Activated naive CD4-positive, alpha-beta T cell treated with anti-CD3 and anti-CD28 coated beads for 36 hours (primary cell): ENCODE data around the gene MPLKIP. TPM values are rescaled to one million over a fixed set of nuclear protein-coding genes. Genes with fewer than 3 reads are reported as not detected.
"Not testable (repeated sequence)": the region's sequence is repeated elsewhere in the genome, so short reads cannot be mapped to it uniquely, and the experiment has no call there.

ENCODE experiments used
- CTCF ChIA-PET: fragments of 350-600 bp; sonication (Branson Sonifier 250); formaldehyde crosslinking; loops from one replicate; lab custom pipeline; 2021; ENCODE audit warnings: antibody characterized with exemption; lab: Charles Lee
- DNase-seq: peaks from one replicate; pipeline ENCODE4 v3.0.0-alpha.2; 2020
- H3K27ac Mint-ChIP-seq: one replicate; pipeline ENCODE4 v1.8.0; 2021; ENCODE audit warnings: mild to moderate bottlenecking, mixed read lengths
- H3K27me3 Mint-ChIP-seq: one replicate; pipeline ENCODE4 v1.8.0; 2021; ENCODE audit warnings: low read depth, mixed read lengths
- H3K36me3 Mint-ChIP-seq: one replicate; pipeline ENCODE4 v1.8.0; 2021; ENCODE audit warnings: low read depth, mixed read lengths
- H3K4me1 Mint-ChIP-seq: one replicate; pipeline ENCODE4 v1.8.0; 2021; ENCODE audit warnings: low read depth, mixed read lengths
- H3K4me3 Mint-ChIP-seq: one replicate; pipeline ENCODE4 v1.8.0; 2021; ENCODE audit warnings: mild to moderate bottlenecking, moderate library complexity, mixed read lengths
- H3K9me3 Mint-ChIP-seq: one replicate; pipeline ENCODE4 v1.8.0; 2021; ENCODE audit warnings: mixed read lengths
- intact Hi-C: fragments of 100-400 bp; cut with micrococcal nuclease; formaldehyde crosslinking; loops from one replicate; pipeline ENCODE4 v1.15.1; 2023
- total RNA-seq, 2 experiments: library from RNA; stranded (reverse); gene quantifications; one replicate each; pipeline ENCODE4 v1.2.3, GENCODE V29; 2021

The MPLKIP gene
- total RNA-seq: 10 to 100 TPM; 38.1 to 38.8 TPM

- intact Hi-C loops: loop anchor here (1.0 to 10.0 kb wide), 9 partner anchors 82 to 1960 kb away; partner anchors contain the start of genes RALA, STARD3NL and YAE1
- Mint-ChIP-seq H3K36me3 (peaks cover 8% of the 10 kb centered on the region), H3K4me3 (peak within 1 kb of the TSS; percentile 93), H3K27ac (peak within 1 kb of the TSS; percentile 96), H3K4me1 (peaks cover 26% of the 10 kb centered on the region), H3K27me3 (no peaks in the 10 kb centered on the region), H3K9me3 (no peaks in the 10 kb centered on the region)
- peak; percentile 87 for DNase-seq
- CTCF ChIA-PET: interaction anchor here (0.5 to 1.8 kb wide), 8 partner anchors 9 to 302 kb away, joined by 3 to 5 read pairs (median 3); partner anchors contain the start of gene CDK13
These were observed at the start of gene MPLKIP, which contains the start of gene SUGCT for GRCh38 chr7:40134428-40135316. Gene MPLKIP (minus strand): TSS chr7:40134622. CDS start chr7:40134567, 55 bp downstream. Gene SUGCT (plus strand): TSS chr7:40135005.

GRCh38 chr7:40182452-40182851 is 48.0 kb upstream of the MPLKIP start:
- no peaks in the 10 kb centered on the region for H3K36me3 Mint-ChIP-seq
- intact Hi-C loops: no loop called here
- CTCF ChIA-PET: no interaction called here
- H3K9me3 Mint-ChIP-seq: no peaks in the 10 kb centered on the region
- no peaks in the 10 kb centered on the region for H3K27me3 Mint-ChIP-seq
- H3K4me3 Mint-ChIP-seq: no peak overlapping the region
- no peak for DNase-seq
- H3K27ac Mint-ChIP-seq: peak overlapping the region; percentile 70
- no peaks in the 10 kb centered on the region for H3K4me1 Mint-ChIP-seq

- intact Hi-C loops: no loop called here
- Mint-ChIP-seq H3K4me1 (no peaks in the 10 kb centered on the region), H3K9me3 (no peaks in the 10 kb centered on the region), H3K36me3 (no peaks in the 10 kb centered on the region), H3K4me3 (no peak overlapping the region), H3K27ac (no peak overlapping the region), H3K27me3 (no peaks in the 10 kb centered on the region)
- no peak for DNase-seq
- CTCF ChIA-PET: no interaction called here
These were observed 42.6 kb upstream of the MPLKIP start for GRCh38 chr7:40177071-40177470.

- DNase-seq: no peak
- H3K27me3 Mint-ChIP-seq: no peaks in the 10 kb centered on the region
- H3K4me3 Mint-ChIP-seq: no peak overlapping the region
- CTCF ChIA-PET: interaction anchor here (0.7 kb wide), 1 partner anchor 65 kb away, joined by 6 read pairs; no protein-coding TSS in a partner anchor
- no peak overlapping the region for H3K27ac Mint-ChIP-seq
- H3K4me1 Mint-ChIP-seq: no peaks in the 10 kb centered on the region
- H3K9me3 Mint-ChIP-seq: no peaks in the 10 kb centered on the region
- intact Hi-C loops: no loop called here
- no peaks in the 10 kb centered on the region for H3K36me3 Mint-ChIP-seq
These were observed 41.5 kb upstream of the MPLKIP start for GRCh38 chr7:40175725-40176510.

- H3K9me3 Mint-ChIP-seq, DNase-seq, H3K4me1 Mint-ChIP-seq, H3K4me3 Mint-ChIP-seq, H3K27me3 Mint-ChIP-seq, intact Hi-C loops, CTCF ChIA-PET, H3K36me3 Mint-ChIP-seq, H3K27ac Mint-ChIP-seq: not testable (repeated sequence)
These were observed 40.8 kb upstream of the MPLKIP start for GRCh38 chr7:40175256-40175655.

GRCh38 chr7:40173121-40173520 is 38.7 kb upstream of the MPLKIP start:
- H3K4me1 Mint-ChIP-seq, DNase-seq, intact Hi-C loops, CTCF ChIA-PET, H3K27ac Mint-ChIP-seq, H3K27me3 Mint-ChIP-seq, H3K36me3 Mint-ChIP-seq, H3K4me3 Mint-ChIP-seq, H3K9me3 Mint-ChIP-seq: not testable (repeated sequence)

GRCh38 chr7:40168266-40168665 is 33.8 kb upstream of the MPLKIP start:
- H3K36me3 Mint-ChIP-seq, H3K27ac Mint-ChIP-seq, H3K4me1 Mint-ChIP-seq, H3K27me3 Mint-ChIP-seq, CTCF ChIA-PET, DNase-seq, H3K4me3 Mint-ChIP-seq, H3K9me3 Mint-ChIP-seq, intact Hi-C loops: not testable (repeated sequence)

GRCh38 chr7:40167291-40167690 is 32.9 kb upstream of the MPLKIP start:
- no peak overlapping the region for H3K27ac Mint-ChIP-seq
- CTCF ChIA-PET: no interaction called here
- no peaks in the 10 kb centered on the region for H3K36me3 Mint-ChIP-seq
- no peak overlapping the region for H3K4me3 Mint-ChIP-seq
- H3K27me3 Mint-ChIP-seq: no peaks in the 10 kb centered on the region
- H3K4me1 Mint-ChIP-seq: no peaks in the 10 kb centered on the region
- intact Hi-C loops: no loop called here
- DNase-seq: no peak
- H3K9me3 Mint-ChIP-seq: no peaks in the 10 kb centered on the region

GRCh38 chr7:40165216-40165615 is 30.8 kb upstream of the MPLKIP start:
- CTCF ChIA-PET: no interaction called here
- intact Hi-C loops: no loop called here
- Mint-ChIP-seq H3K27ac (no peak overlapping the region), H3K9me3 (no peaks in the 10 kb centered on the region), H3K4me3 (no peak overlapping the region), H3K4me1 (no peaks in the 10 kb centered on the region), H3K27me3 (no peaks in the 10 kb centered on the region), H3K36me3 (no peaks in the 10 kb centered on the region)
- DNase-seq: no peak

GRCh38 chr7:40162516-40162915 is 28.1 kb upstream of the MPLKIP start:
- DNase-seq: no peak
- intact Hi-C loops: no loop called here
- Mint-ChIP-seq H3K27me3 (no peaks in the 10 kb centered on the region), H3K4me3 (no peak overlapping the region), H3K9me3 (no peaks in the 10 kb centered on the region), H3K36me3 (no peaks in the 10 kb centered on the region), H3K27ac (no peak overlapping the region), H3K4me1 (no peaks in the 10 kb centered on the region)
- CTCF ChIA-PET: no interaction called here

GRCh38 chr7:40156988-40157387 is 22.6 kb upstream of the MPLKIP start:
- Mint-ChIP-seq H3K4me1 (no peaks in the 10 kb centered on the region), H3K4me3 (no peak overlapping the region), H3K27ac (no peak overlapping the region), H3K9me3 (no peaks in the 10 kb centered on the region), H3K27me3 (no peaks in the 10 kb centered on the region), H3K36me3 (no peaks in the 10 kb centered on the region)
- no peak for DNase-seq
- CTCF ChIA-PET: no interaction called here
- intact Hi-C loops: no loop called here

GRCh38 chr7:40151504-40151903 is 17.1 kb upstream of the MPLKIP start:
- Mint-ChIP-seq H3K27ac (no peak overlapping the region), H3K9me3 (no peaks in the 10 kb centered on the region), H3K27me3 (no peaks in the 10 kb centered on the region), H3K4me1 (no peaks in the 10 kb centered on the region), H3K36me3 (no peaks in the 10 kb centered on the region), H3K4me3 (no peak overlapping the region)
- CTCF ChIA-PET: interaction anchor here (0.9 kb wide), 1 partner anchor 356 kb away, joined by 3 read pairs; no protein-coding TSS in a partner anchor
- intact Hi-C loops: no loop called here
- DNase-seq: no peak
